HEK293 (cell line): ENCODE data around the gene LRRC32.

Source experiments
- EGR2 ChIP-seq: fragments of 450-650 bp; formaldehyde crosslinking; IDR thresholded peaks from 2 replicates; pipeline ENCODE4 v1.5.1; 2016; ENCODE audit warnings: low read depth, missing biosample characterization, missing genetic modification characterization
- KLF16 ChIP-seq: fragments of 450-650 bp; formaldehyde crosslinking; IDR thresholded peaks from 2 replicates; pipeline ENCODE4 v1.5.1; 2017; ENCODE audit warnings: missing biosample characterization, missing genetic modification characterization
- YY1 ChIP-seq: fragments of 450-650 bp; formaldehyde crosslinking; IDR thresholded peaks from 2 replicates; pipeline ENCODE4 v1.5.1; 2018; ENCODE audit warnings: missing biosample characterization, missing genetic modification characterization
- ZNF174 ChIP-seq: fragments of 450-650 bp; formaldehyde crosslinking; IDR thresholded peaks from 2 replicates; pipeline ENCODE4 v1.5.0; 2017; ENCODE audit warnings: missing biosample characterization, mild to moderate bottlenecking, missing genetic modification characterization
- ZNF324 ChIP-seq: fragments of 450-650 bp; formaldehyde crosslinking; IDR thresholded peaks from 2 replicates; pipeline ENCODE4 v1.5.1; 2016; ENCODE audit warnings: missing biosample characterization, missing genetic modification characterization
- ZNF426 ChIP-seq: fragments of 450-650 bp; formaldehyde crosslinking; IDR thresholded peaks from 2 replicates; pipeline ENCODE4 v1.5.1; 2017; ENCODE audit warnings: missing biosample characterization, missing genetic modification characterization, mild to moderate bottlenecking, inconsistent platforms, moderate library complexity
- ZNF529 ChIP-seq: fragments of 450-650 bp; formaldehyde crosslinking; IDR thresholded peaks from 2 replicates; pipeline ENCODE4 v1.5.1; 2017; ENCODE audit warnings: missing genetic modification characterization, missing biosample characterization; ENCODE audit not compliant: insufficient replicate concordance
- ZNF596 ChIP-seq: fragments of 450-650 bp; IDR thresholded peaks from 2 replicates; pipeline ENCODE4 v1.5.0; 2018; ENCODE audit warnings: missing biosample characterization, mild to moderate bottlenecking, missing genetic modification characterization, moderate library complexity
- TF ChIP-seq, protein P1 (sequence below): fragments of 450-650 bp; formaldehyde crosslinking; IDR thresholded peaks from 2 replicates; pipeline ENCODE4 v1.5.1; 2016; ENCODE audit warnings: missing biosample characterization, missing genetic modification characterization
- TF ChIP-seq, protein P2 (sequence below): fragments of 450-650 bp; formaldehyde crosslinking; IDR thresholded peaks from 2 replicates; pipeline ENCODE4 v1.5.1; 2016; ENCODE audit warnings: missing biosample characterization, missing genetic modification characterization
- TF ChIP-seq, protein P3 (sequence below): IDR thresholded peaks from 2 replicates; pipeline ENCODE4 v1.6.1; 2011; ENCODE audit warnings: mild to moderate bottlenecking, low read depth, low read length, borderline replicate concordance

DNA sequence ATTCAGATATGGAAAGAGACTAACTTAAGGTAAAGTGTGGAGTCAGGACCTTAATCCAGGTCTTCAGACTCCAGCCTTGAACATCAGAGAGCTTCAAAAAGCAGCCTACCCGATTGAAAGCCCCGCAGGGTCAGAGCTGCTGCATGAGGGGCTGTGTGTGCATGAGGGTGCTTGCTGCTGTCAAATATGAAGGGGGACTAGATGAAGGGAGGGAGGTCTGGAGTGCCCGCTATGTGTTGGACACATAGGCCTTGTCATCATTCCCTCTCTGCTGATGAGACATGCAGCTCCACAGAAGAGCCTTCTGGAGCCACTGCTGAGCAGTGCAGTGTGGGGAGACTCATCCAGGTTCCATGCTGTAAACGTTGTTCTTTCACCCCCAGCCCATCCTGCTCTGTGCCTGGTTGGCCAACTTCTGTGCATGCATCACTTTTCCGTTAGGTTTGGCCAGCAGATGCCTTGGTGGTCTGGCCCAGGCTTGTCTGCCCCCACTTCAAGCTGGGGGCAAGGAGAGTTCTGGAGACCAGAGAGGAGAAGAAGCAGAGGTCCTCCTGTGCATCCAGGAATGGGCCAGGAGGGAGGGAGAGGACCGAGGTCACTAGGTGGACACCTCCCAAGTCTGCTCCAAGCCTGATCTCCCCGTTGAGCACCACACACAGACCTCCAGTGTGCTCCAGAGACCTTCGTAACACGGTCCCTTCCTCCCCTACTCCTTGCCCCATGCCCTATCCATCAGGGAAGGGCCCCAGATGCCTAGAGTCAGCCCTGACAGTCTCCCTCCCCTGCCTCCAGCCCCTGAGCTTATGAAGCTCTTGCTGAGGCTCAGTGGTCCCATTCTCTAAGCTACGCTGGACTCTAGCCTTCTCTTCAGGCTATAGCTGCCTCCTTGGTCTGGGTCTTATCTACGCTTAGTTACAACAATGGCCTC lies 32.0 kb downstream of the LRRC32 start:
- TF ChIP-seq, protein P1, sequence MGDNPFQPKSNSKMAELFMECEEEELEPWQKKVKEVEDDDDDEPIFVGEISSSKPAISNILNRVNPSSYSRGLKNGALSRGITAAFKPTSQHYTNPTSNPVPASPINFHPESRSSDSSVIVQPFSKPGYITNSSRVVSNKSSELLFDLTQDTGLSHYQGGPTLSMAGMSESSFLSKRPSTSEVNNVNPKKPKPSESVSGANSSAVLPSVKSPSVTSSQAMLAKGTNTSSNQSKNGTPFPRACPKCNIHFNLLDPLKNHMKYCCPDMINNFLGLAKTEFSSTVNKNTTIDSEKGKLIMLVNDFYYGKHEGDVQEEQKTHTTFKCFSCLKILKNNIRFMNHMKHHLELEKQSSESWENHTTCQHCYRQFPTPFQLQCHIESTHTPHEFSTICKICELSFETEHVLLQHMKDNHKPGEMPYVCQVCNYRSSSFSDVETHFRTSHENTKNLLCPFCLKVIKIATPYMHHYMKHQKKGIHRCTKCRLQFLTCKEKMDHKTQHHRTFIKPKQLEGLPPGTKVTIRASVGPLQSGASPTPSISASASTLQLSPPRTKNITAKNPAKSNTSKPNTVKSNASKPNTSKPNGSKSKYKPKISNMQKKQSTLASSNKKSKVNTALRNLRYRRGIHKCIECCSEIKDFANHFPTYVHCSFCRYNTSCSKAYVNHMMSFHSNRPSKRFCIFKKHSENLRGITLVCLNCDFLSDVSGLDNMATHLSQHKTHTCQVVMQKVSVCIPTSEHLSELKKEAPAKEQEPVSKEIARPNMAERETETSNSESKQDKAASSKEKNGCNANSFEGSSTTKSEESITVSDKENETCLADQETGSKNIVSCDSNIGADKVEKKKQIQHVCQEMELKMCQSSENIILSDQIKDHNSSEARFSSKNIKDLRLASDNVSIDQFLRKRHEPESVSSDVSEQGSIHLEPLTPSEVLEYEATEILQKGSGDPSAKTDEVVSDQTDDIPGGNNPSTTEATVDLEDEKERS (tag by site-specific recombination), result no peak
- TF ChIP-seq ZNF596, result no peak
- TF ChIP-seq, protein P2, sequence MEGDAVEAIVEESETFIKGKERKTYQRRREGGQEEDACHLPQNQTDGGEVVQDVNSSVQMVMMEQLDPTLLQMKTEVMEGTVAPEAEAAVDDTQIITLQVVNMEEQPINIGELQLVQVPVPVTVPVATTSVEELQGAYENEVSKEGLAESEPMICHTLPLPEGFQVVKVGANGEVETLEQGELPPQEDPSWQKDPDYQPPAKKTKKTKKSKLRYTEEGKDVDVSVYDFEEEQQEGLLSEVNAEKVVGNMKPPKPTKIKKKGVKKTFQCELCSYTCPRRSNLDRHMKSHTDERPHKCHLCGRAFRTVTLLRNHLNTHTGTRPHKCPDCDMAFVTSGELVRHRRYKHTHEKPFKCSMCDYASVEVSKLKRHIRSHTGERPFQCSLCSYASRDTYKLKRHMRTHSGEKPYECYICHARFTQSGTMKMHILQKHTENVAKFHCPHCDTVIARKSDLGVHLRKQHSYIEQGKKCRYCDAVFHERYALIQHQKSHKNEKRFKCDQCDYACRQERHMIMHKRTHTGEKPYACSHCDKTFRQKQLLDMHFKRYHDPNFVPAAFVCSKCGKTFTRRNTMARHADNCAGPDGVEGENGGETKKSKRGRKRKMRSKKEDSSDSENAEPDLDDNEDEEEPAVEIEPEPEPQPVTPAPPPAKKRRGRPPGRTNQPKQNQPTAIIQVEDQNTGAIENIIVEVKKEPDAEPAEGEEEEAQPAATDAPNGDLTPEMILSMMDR (tag by site-specific recombination), result no peak
- TF ChIP-seq KLF16 (tag by site-specific recombination), result no peak
- TF ChIP-seq YY1 (tag by site-specific recombination), result no peak
- TF ChIP-seq ZNF426 (tag by site-specific recombination), result no peak
- no peak for TF ChIP-seq ZNF324 (tag by site-specific recombination)
- no peak for TF ChIP-seq EGR2
- no peak for TF ChIP-seq ZNF529
- TF ChIP-seq, protein P3, sequence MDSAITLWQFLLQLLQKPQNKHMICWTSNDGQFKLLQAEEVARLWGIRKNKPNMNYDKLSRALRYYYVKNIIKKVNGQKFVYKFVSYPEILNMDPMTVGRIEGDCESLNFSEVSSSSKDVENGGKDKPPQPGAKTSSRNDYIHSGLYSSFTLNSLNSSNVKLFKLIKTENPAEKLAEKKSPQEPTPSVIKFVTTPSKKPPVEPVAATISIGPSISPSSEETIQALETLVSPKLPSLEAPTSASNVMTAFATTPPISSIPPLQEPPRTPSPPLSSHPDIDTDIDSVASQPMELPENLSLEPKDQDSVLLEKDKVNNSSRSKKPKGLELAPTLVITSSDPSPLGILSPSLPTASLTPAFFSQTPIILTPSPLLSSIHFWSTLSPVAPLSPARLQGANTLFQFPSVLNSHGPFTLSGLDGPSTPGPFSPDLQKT, result no peak
- TF ChIP-seq ZNF174 (tag by site-specific recombination), result no peak
